HG03097 (cell line): ENCODE data around the gene ADPRH.
A peak's percentile ranks its signal among the peaks of the same experiment; 100 is the strongest.
"Not testable (repeated sequence)": the region's sequence is repeated elsewhere in the genome, so short reads cannot be mapped to it uniquely, and the experiment has no call there.

ENCODE experiments used
- ATAC-seq: cut with Tn5 transposase; IDR thresholded peaks from one replicate; pipeline ENCODE4 v1.9.1; 2021; ENCODE audit not compliant: unreplicated experiment, low FRiP score

ADPRH gene

DNA sequence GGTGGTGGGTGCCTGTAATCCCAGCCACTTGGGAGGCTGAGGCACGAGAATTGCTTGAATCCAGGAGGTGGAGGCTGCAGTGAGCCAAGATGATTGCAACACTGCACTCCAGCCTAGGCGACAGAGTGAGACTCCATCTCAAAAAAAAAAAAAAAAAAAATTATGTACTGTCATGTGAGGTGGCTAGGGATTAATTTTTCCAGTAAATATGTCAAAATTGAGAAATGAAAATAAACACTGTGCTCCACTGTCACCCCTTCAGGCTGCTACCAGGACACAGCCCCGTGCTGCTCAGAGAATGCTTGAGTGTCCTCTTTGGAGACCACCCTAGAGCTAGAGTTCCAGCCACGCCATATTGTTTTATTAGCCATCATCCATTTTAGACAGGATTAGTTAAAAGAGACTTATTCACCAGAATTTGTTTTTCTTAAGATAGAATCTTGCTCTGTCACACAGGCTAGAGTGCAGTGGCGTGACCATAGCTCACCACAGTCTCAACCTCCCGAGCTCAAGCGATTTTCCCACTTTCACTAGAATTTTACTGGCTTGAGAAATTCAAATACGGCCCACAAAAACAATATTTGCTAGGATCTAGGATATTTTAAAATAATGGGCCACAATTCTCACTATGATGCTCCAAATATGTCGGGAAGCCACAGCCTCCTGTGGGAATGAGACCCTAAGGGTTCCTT lies 20.5 kb upstream of the ADPRH start:
- no peak for ATAC-seq

DNA sequence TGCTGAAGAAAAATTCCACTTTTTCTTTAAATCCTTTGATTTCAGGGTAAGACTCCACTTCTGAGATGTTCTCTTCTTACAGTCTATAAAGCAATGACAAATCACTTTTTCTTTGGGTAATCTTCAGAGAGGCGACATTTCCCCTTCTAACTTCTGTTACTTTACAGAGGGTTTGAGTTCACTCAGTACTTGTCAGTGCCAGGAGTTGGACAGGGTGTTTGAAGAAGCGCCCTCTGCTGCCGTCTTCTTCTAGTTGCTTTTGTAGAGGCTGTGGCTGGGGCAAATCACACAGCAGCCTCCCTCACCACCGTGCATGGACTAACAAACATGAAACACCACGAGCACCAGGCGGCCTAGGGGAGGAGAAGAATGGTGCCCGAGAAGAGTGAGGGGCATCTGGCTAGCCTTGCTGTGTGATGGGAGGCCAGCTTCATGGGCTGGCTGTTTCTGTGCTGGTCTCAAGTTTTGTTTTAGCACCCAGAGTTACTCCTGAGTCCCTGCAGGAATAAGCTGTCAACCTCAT lies 19.8 kb upstream of the ADPRH start, which contains the start of gene CD80:
TSS of gene CD80 (minus strand) at position 174 of the 523 bp plus-strand sequence. CDS start 1,886 bp downstream, outside the sequence.
- peak; percentile 52 for ATAC-seq

DNA sequence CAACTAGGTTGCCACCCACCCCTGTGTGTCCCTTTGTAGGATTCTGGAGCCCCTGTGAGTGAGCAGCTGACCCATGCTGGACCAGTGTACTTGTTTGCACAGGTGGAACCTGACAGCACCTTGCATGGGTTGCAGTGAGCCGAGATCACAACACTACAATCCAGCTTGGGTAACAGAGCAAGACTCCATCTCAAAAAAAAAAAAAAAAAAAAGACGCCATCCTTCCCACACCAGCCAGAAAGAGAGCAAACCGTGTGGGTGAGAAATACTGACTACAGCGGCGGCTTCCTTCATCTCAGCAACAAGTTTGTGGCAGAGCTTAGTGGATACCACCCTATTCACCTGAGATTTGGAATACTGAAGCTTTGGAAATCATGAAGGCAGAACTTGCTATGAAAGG lies 19.1 kb upstream of the ADPRH start:
- ATAC-seq = no peak

DNA sequence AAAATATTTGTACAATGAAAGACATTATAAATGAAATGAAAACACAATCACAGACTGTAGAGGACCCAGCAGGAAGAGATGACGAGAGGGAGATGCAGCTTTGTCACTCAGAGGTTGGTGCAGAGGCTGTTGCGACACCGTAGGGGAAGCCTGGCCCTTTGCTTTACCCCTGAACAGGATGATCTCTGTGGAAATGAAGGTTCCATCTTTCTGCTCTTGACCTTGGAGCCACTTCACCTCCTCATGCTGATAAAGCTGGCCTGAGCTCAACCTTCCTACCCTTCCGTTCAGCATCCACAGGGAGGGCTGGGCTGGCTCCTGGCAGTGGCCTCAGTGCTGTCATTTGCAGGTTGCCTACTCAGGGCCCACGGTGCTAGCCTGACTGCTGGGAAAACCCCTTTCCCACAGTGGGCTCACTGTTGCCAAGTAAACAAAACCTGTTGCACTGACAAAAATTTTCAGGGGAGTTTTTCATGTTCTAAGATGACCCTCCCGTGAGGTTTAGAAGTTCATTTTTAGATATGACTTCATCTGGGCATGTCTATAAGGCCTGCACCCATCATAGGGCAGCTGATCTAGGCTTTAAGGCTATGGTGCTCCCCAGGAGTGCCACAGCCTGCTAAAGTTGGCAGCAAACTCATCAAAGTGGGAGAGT lies 16.9 kb upstream of the ADPRH start:
- peak; percentile 75 for ATAC-seq

DNA sequence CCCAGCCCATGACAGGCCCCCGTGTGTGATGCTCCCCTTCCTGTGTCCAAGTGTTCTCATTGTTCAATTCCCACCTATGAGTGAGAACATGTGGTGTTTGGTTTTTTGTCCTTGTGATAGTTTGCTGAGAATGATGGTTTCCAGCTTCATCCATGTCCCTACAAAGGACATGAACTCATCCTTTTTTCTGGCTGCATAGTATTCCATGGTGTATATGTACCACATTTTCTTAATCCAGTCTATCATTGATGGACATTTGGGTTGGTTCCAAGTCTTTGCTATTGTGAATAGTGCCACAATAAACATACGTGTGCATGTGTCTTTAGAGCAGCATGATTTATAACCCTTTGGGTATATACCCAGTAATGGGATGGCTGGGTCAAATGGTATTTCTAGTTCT lies 16.0 kb upstream of the ADPRH start:
- not testable (repeated sequence) for ATAC-seq

DNA sequence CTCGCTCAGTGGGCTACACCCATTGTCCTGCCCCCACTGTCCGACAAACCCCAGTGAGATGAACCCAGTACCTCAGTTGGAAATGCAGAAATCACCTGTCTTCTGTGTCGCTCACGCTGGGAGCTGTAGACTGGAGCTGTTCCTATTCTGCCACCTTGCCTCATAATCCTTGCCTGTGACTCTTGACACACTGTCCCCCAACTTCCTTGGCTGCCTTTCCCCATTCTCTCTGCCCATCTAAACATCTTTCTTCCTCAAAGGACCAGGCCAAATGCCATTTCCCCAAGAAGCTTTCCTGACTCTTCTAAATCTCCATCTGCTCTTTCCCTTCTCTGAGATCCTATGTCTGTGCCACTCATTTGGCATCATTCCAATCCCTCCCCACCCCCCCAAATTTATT lies 10.1 kb upstream of the ADPRH start:
- ATAC-seq = no peak

DNA sequence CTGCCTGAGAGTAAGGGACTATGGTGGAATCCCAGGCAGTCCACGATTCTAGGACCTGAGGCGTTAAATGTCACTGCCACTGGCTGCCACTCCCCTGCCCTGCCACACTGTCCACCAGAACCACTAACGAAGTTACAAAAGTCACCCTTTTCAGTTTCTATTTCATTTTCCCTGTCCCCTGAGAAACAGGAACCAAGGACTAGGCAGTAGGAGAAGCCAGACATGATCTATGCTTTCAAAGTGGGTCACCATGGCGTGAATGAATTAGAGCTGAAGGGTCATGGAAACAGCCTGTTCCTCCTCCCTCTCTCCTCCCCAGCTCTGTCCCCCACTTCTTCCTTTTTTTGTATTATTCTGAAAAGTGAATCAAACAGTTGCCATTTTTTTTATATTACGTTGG lies 9.1 kb upstream of the ADPRH start:
- no peak for ATAC-seq

DNA sequence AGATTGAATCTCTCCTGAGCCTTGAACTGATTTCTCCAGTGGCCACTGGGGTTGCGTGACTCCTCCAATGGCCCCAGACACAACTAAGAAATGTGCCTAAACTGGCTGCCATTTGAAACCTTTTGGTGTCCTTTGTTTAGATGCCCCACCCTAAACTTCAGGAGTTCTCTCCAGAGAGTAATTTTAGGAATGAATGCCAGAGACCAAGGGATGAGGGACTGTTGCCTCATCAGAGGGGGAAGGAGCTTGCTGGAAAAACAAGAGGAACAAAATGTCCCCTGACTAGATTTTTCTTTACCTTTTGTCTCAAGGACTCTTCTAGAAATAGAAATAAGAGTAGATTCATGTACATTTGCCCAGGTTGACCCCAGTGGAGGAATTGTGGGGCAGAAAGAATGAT lies 8.1 kb upstream of the ADPRH start:
- ATAC-seq = no peak

DNA sequence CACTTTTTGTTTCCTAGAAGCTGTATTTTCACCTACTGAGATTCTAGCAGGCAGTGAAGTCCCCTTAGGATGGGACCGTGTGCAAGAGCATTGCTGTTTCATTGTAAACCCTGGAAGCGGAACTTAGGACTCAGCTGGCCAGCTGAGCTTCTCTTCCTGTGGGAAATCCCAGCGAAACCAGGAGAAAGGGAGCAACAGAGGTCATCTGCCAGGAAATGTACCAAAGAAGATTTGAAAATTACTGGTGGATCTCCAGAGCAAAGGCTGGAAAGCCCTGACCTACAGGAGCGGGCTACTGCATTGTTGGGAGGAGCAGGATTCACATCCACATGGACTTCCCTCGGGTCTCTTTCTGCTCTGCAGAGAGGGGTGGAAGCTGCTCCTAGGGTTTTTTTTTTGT lies 7.6 kb upstream of the ADPRH start:
- ATAC-seq = no peak

DNA sequence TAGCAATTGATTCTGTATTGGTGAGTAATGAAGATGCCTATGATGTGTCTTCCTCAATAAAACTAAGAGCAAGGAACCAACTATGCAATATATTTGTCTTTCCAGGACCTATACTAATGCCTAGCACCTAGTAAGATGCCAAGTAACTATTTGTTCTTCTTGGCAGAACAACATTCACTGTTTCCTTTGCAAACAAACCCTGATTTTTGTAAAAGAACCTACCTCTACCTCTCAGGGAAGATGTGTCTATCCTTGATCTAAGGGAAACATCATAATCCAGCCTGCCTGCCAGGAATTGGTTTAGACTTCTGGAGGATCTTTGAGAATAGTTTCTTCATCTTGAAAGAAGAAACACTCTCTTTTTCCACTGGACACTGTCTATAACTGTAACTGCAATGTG lies 3.8 kb upstream of the ADPRH start:
- no peak for ATAC-seq

DNA sequence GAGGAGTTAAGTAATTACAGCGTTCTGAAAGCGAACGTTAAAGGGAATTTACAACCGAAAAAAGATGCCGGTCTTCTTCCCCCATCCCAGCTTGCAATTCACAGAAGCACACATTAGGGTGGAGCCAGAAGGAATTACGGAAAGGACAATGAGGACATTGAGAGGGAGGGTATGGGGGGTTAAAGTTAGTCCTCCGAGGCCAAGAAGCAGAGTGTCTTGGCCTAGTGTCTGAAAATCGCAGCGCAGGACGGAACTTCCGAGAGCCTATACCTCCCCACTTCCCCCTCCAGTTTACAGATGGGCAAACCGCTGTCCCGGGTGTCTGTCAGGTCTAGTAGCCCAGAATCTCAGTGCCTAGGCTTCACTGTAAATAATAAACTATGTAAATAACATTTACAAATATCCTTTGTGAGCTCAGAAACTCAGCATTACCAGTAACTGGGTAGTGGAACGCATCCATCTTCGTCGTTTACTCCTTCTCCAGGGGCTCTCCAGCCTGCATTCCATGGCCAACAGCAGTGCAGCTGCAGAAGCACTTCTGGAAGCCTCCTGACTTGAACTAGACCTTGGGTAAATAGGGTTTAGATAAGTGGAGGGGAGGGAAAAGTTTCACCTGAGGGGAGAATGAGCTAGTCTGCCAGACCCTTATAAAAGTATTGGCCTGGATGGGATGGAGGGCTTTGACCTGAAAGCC lies 922 bp downstream of the ADPRH start:
- peak; percentile 55 for ATAC-seq

DNA sequence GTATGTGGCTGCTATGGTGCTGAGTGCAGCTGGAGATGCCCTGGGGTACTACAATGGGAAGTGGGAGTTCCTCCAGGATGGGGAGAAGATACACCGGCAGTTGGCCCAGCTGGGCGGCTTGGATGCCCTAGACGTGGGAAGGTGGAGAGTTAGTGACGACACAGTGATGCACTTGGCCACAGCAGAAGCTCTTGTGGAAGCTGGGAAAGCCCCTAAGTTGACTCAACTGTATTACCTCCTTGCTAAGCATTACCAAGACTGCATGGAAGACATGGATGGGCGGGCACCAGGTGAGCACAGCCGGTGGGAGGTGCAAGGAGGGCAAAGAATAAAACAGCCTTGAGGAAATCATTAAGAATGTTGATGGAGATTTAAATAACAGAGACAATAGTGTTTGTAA lies 2.9 kb downstream of the ADPRH start:
- ATAC-seq = no peak

DNA sequence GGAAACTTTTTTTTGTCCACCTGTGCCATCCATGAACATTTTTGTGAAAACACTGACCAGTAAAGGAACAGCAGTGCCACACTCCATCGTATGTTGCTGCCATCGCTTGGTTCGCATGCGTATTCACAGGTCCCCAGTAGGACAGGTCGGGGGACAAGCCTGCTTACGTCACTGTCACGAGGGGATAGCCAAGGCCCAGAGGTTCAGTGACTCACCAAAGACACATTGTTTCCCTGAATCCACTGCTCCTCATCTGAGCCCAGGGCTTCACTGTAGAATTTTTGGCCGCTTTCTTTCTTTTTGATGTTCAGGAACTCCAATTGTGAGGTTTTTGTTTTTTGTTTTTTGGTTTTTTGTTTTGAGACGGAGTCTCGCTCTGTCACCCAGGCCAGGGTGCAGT lies 5.9 kb downstream of the ADPRH start:
- ATAC-seq = no peak

DNA sequence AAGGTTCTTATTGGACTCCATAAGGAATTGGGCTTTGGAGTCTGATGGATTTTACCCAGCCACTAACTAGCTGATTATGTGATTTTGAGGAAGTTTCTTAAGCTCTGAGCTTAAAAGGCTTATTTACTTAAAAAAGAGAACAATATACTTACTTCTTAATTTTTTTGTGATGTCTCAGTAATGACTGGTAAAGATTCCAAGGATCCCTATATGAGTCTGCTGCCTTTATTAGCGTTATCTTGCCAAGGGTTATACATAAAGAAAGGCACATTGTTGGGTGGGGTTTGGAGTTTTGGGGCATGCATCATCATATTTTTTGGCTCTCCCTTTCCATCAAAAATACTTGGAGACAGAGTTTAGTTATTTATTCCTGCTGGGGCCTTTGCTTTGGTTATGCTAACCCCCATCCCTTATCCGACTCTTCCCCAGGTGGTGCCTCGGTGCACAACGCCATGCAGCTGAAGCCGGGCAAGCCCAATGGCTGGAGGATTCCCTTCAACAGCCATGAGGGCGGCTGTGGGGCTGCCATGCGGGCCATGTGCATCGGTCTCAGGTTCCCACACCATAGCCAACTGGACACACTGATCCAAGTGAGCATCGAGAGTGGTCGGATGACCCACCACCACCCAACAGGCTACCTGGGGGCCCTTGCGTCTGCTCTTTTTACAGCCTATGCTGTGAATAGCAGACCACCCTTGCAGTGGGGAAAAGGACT lies 6.7 kb downstream of the ADPRH start:
- no peak for ATAC-seq

DNA sequence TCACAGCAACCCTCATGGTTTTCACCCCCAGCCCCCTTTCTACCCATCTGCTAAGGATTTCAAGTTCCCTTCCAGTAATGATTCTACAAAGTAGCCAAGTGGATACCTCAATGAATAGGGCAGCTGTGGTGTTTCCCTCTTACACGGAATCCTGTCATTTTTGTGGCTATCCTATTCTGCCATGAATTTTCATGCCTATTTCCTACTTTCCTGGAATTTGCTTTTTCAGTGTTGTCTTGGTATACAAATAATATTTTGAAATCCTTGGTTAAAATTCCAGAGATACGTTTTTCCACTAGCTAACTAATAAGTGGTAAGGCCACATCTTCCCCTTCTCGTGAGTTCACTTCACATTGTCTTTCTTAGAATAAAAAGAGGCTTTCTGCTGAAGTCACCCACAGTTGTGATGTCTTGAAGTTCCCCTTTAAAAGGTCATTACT lies 7.5 kb downstream of the ADPRH start:
- no peak for ATAC-seq

DNA sequence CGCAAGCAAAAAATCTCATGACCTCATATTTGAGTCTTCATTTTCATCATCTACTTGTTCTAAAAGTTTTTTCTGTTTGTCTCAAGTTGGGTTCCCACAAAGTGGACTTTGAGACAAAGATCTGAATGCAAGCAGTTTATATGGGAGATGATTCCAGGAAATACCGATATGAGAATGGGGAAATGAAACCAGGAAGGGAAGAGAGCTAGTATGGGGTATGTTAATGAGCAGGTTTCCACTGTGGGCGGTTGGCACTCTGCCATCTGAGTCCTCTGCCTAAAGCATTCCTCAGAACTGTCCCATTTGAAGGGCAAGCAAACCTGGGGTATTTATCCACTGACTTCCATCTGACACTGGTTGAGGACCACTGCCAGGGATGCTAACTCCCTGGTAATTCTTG lies 8.8 kb downstream of the ADPRH start:
- ATAC-seq = no peak

DNA sequence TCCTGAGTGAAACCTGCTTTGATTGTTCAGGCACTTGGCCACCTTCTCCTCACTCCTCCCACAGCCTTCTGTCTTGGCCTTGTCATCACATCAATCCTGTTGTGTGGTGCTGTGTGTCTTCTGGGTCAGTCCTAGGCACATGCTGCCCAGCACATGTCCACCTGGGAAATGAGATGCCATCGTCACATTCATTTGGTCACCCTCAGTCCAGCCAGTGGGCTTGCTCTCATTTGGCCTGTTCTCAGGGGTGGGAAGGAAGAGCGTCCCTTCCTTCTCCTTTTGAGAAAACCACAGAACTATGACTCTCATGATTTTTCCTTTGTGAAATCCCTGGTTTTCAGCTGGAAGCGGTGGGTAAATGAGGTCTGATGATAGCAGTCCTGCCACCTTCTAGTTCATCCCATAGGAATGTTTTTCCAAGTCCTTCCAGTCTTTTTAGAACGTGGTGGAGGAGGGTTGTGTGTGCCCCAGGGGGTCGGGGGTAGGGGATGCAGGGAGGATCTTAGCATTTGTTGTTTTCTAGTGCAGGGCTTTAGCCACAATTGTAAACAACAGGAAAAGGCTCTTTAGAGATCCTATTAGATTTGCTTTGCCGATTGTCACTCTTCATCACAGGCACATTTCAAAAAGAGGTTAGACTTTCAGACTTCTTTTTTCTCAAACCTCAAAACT lies 9.9 kb downstream of the ADPRH start:
- ATAC-seq = no peak

DNA sequence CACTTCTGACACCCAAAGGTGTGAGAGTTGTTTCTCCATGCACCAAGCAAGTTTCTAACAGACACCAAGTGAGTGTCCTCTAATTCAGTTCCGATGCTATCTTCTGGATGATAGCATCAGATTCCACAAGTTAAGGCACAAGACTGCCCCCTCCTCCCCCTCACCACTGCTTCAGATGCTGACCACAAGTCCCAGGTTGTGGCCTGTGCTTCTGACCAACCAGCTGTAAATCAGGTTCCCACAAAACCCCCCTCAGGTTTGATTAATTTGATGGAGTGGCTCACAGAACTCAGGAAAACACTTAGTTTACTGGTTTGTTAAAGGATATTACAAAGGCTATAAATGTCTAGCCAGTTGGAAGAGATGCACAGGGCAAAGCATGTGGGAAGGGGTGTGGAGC lies 11.4 kb downstream of the ADPRH start:
- ATAC-seq = no peak

DNA sequence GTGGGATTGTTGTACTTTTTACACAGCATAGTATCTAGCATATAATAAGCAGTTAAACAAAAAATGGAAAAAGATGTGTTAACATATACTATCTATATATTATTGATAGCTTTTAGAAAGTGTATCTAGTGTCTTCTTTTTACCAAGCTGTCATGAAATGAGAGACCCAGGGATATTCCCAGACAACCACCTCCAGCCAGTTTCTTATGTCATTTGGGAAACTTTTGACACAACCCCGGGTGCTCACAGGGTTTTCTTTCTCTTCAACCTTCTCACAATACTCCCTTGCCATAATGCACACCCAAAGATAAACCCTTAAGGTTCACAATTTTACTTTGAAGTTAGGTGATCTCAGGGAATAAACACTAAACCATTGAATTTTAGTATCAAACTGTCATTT lies 13.6 kb downstream of the ADPRH start:
- ATAC-seq = no peak

DNA sequence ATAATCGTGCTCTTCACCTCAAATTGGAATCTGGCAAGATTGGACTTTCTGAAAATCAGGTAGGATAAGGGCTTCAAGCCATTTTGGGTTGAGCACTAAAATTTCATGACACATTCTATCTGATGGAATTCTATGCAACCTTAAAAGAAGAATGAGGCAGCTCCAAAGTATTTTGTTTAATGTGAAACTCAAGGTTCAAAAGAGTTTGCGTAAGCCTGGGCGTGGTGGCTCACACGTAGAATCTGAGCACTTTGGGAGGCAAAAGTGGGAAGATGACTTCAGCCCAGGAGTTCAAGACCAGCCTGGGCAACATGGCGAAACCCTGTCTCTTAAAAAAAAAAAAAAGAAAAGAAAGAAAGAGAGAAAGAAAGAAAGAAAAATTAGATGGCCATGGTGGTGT lies 14.8 kb downstream of the ADPRH start:
- ATAC-seq = no peak
